H9 (cell line): ENCODE results near the gene FMN1. TPM values are rescaled to one million over a fixed set of nuclear protein-coding genes. Genes with fewer than 3 reads are reported as not detected.

Source experiments
- DNase-seq: peaks from one replicate; pipeline ENCODE4 v3.0.0-alpha.2; 2017
- H2AFZ ChIP-seq: one replicate; pipeline ENCODE4 v1.6.1; 2013; ENCODE audit warnings: mild to moderate bottlenecking, low read length, control low read depth, moderate library complexity
- H2AK5ac ChIP-seq: 2 replicates; pipeline ENCODE4 v1.6.1; 2013; ENCODE audit warnings: low read length, control low read depth, mixed read lengths; ENCODE audit not compliant: insufficient read length
- H2BK120ac ChIP-seq: one replicate; pipeline ENCODE4 v1.6.1; 2013; ENCODE audit warnings: low read depth, mild to moderate bottlenecking, low read length, control low read depth, inconsistent platforms; ENCODE audit not compliant: poor library complexity, severe bottlenecking
- H2BK12ac ChIP-seq: 2 replicates; pipeline ENCODE4 v1.6.1; 2013; ENCODE audit warnings: low read length, control low read depth, mixed read lengths, low read depth; ENCODE audit not compliant: insufficient read length
- H2BK15ac ChIP-seq: 2 replicates; pipeline ENCODE4 v1.6.1; 2013; ENCODE audit warnings: low read depth, low read length, control low read depth
- H2BK20ac ChIP-seq: one replicate; pipeline ENCODE4 v1.6.1; 2013; ENCODE audit warnings: low read depth, mild to moderate bottlenecking, low read length, control low read depth, inconsistent platforms; ENCODE audit not compliant: poor library complexity, severe bottlenecking
- H2BK5ac ChIP-seq: 2 replicates; pipeline ENCODE4 v1.6.1; 2013; ENCODE audit warnings: low read length, control low read depth, mixed read lengths; ENCODE audit not compliant: insufficient read length
- H3K14ac ChIP-seq: 2 replicates; pipeline ENCODE4 v1.6.1; 2013; ENCODE audit warnings: low read length, control low read depth; ENCODE audit not compliant: insufficient read depth
- H3K18ac ChIP-seq: 2 replicates; pipeline ENCODE4 v1.6.1; 2013; ENCODE audit warnings: low read depth, mild to moderate bottlenecking, mixed read lengths, low read length, control low read depth; ENCODE audit not compliant: insufficient read length
- H3K23ac ChIP-seq: 2 replicates; pipeline ENCODE4 v1.6.1; 2013; ENCODE audit warnings: low read length, control low read depth, mixed read lengths, low read depth; ENCODE audit not compliant: insufficient read length
- H3K23me2 ChIP-seq: 2 replicates; pipeline ENCODE4 v1.6.1; 2013; ENCODE audit warnings: low read depth, mild to moderate bottlenecking, mixed read lengths, low read length, control low read depth; ENCODE audit not compliant: insufficient read length, poor library complexity, severe bottlenecking
- H3K27ac ChIP-seq: 2 replicates; pipeline ENCODE4 v1.5.1; 2013; ENCODE audit warnings: low read length, control low read depth, mixed read lengths, low read depth; ENCODE audit not compliant: insufficient read length
- H3K27me3 ChIP-seq: 2 replicates; pipeline ENCODE4 v1.6.1; 2013; ENCODE audit warnings: low read length, control low read depth, inconsistent platforms; ENCODE audit not compliant: insufficient read depth
- H3K4ac ChIP-seq: 2 replicates; pipeline ENCODE4 v1.6.1; 2013; ENCODE audit warnings: low read depth, mild to moderate bottlenecking, control low read depth, inconsistent platforms, low read length, moderate library complexity
- H3K4me1 ChIP-seq: 2 replicates; pipeline ENCODE4 v1.6.1; 2013; ENCODE audit warnings: low read length, control low read depth, inconsistent platforms; ENCODE audit not compliant: insufficient read depth
- H3K4me2 ChIP-seq: 2 replicates; pipeline ENCODE4 v1.6.1; 2013; ENCODE audit warnings: low read length, control low read depth, mixed read lengths; ENCODE audit not compliant: insufficient read length, insufficient read depth
- H3K56ac ChIP-seq: 2 replicates; pipeline ENCODE4 v1.6.1; 2013; ENCODE audit warnings: low read depth, mild to moderate bottlenecking, mixed read lengths, low read length, control low read depth; ENCODE audit not compliant: insufficient read length
- H3K79me1 ChIP-seq: 2 replicates; pipeline ENCODE4 v1.6.1; 2013; ENCODE audit warnings: low read depth, mild to moderate bottlenecking, moderate library complexity, low read length, control low read depth, inconsistent platforms; ENCODE audit not compliant: insufficient read depth, poor library complexity, severe bottlenecking
- H3K79me2 ChIP-seq: 2 replicates; pipeline ENCODE4 v1.6.1; 2013; ENCODE audit warnings: low read length, control low read depth, inconsistent platforms; ENCODE audit not compliant: insufficient read depth
- H3K9ac ChIP-seq: 2 replicates; pipeline ENCODE4 v1.6.1; 2013; ENCODE audit warnings: low read length, control low read depth, mixed read lengths; ENCODE audit not compliant: insufficient read length; ENCODE audit errors: extremely low read depth
- H3K9me3 ChIP-seq: one replicate; pipeline ENCODE4 v1.6.1; 2013; ENCODE audit warnings: low read depth, low read length, inconsistent platforms; ENCODE audit not compliant: control insufficient read depth
- H3T11ph ChIP-seq: one replicate; pipeline ENCODE4 v1.6.1; 2013; ENCODE audit warnings: mild to moderate bottlenecking, low read length, control low read depth, inconsistent platforms
- H4K20me1 ChIP-seq: one replicate; pipeline ENCODE4 v1.6.1; 2013; ENCODE audit not compliant: control insufficient read depth, insufficient read length, insufficient read depth
- H4K5ac ChIP-seq: 2 replicates; pipeline ENCODE4 v1.6.1; 2013; ENCODE audit warnings: low read depth, mild to moderate bottlenecking, mixed read lengths, low read length, control low read depth; ENCODE audit not compliant: insufficient read length
- H4K8ac ChIP-seq: replicated peaks from 2 replicates; pipeline ENCODE4 v1.6.1; 2013; ENCODE audit warnings: low read length, control low read depth, mixed read lengths, low read depth; ENCODE audit not compliant: insufficient read length
- H4K91ac ChIP-seq: 2 replicates; pipeline ENCODE4 v1.6.1; 2013; ENCODE audit warnings: low read depth, mild to moderate bottlenecking, moderate library complexity, mixed read lengths, low read length, control low read depth; ENCODE audit not compliant: insufficient read length
- H3K27ac Mint-ChIP-seq, 3 experiments: 2 replicates in 2 of 3; 3 replicates in 1 of 3; pipeline ENCODE4 v1.8.0; 2020 to 2021; ENCODE audit warnings: mixed read lengths in 3 of 3, mild to moderate bottlenecking in 1 of 3, moderate library complexity in 1 of 3
- H3K27me3 Mint-ChIP-seq: 2 replicates; pipeline ENCODE4 v1.8.0; 2021; ENCODE audit warnings: low read depth, mild to moderate bottlenecking, moderate library complexity, mixed read lengths
- H3K36me3 Mint-ChIP-seq, 3 experiments: 2 replicates in 2 of 3; 3 replicates in 1 of 3; pipeline ENCODE4 v1.8.0; 2020 to 2021; ENCODE audit warnings: low read depth in 3 of 3, mixed read lengths in 3 of 3; ENCODE audit not compliant: insufficient read depth in 1 of 3
- H3K4me1 Mint-ChIP-seq, 2 experiments: 2 replicates each; pipeline ENCODE4 v1.8.0; 2020; ENCODE audit warnings: mixed read lengths in 2 of 2
- H3K4me3 Mint-ChIP-seq, 2 experiments: 2 replicates in 1 of 2; 3 replicates in 1 of 2; pipeline ENCODE4 v1.8.0; 2020 to 2021; ENCODE audit warnings: mild to moderate bottlenecking in 2 of 2, mixed read lengths in 2 of 2, moderate library complexity in 1 of 2
- H3K9me3 Mint-ChIP-seq, 2 experiments: 2 replicates in 1 of 2; 3 replicates in 1 of 2; pipeline ENCODE4 v1.8.0; 2020; ENCODE audit warnings: mild to moderate bottlenecking in 2 of 2, mixed read lengths in 2 of 2, moderate library complexity in 1 of 2
- WGBS: extraction: QIAGEN DNeasy Blood & Tissue Kit; methylation state at CpG from one replicate; pipeline ENCODE4 v1.1.7; 2013; ENCODE audit warnings: missing lambda C conversion rate, low lambda C conversion rate, mixed read lengths; ENCODE audit not compliant: insufficient read length; ENCODE audit errors: extremely low coverage; 5-methylcytosine and 5-hydroxymethylcytosine counted together
- total RNA-seq: library from RNA; stranded (reverse); gene quantifications from 2 replicates; pipeline ENCODE4 v1.2.1, GENCODE V29; 2021
- TF ChIP-seq, protein P1 (sequence below): fragments of 200-600 bp; sonication (generic); conservative IDR thresholded peaks from 3 replicates; pipeline ENCODE4 v1.8.0; 2021; ENCODE audit warnings: antibody characterized with exemption, mild to moderate bottlenecking

The FMN1 gene
- total RNA-seq, 1 experiment from 2014 or later, result 1.9 TPM

DNA sequence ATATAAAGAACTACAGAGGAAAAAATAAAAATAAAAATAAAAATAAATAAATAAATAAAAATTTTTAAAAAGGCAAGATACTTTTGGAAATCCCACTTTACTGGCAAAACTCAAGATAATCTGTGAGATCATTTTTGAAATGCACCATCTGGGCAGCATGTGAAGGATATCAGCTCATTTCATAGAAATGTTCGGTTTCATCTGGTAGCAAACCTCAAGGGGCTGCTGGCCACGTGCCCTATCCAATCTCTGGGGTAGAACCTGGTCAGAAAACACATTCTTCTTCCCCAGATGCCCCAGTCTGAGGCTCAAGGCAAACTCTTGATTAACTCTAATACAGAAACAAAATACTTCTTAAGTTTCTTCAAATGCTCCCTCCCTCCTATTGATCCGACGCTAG is 166.0 kb downstream of the FMN1 start:
- no peaks in the 10 kb centered on the region for H3K27me3 ChIP-seq
- H2BK15ac ChIP-seq, result no peak overlapping the region
- Mint-ChIP-seq H3K27me3 (no peaks in the 10 kb centered on the region), H3K36me3 (no peaks in the 10 kb centered on the region), H3K4me3 (no peak overlapping the region), H3K9me3 (no peaks in the 10 kb centered on the region), H3K27ac (no peak overlapping the region), H3K4me1 (no peaks in the 10 kb centered on the region)
- no peak overlapping the region for H3K27ac ChIP-seq
- no peak overlapping the region for H3K14ac ChIP-seq
- no peak overlapping the region for H2AK5ac ChIP-seq
- no peaks in the 10 kb centered on the region for H3K79me2 ChIP-seq
- H2BK5ac ChIP-seq, result no peak overlapping the region
- no peak overlapping the region for H3T11ph ChIP-seq
- WGBS, result no CpG with 5 or more reads among the region's 4 CpGs
- no peak overlapping the region for H3K4me2 ChIP-seq
- DNase-seq, result no peak
- no peak overlapping the region for H3K23ac ChIP-seq
- H2AFZ ChIP-seq, result no peak overlapping the region
- no peak overlapping the region for H2BK20ac ChIP-seq
- no peak overlapping the region for H4K91ac ChIP-seq
- H2BK12ac ChIP-seq, result no peak overlapping the region
- H3K9ac ChIP-seq, result no peak overlapping the region
- H2BK120ac ChIP-seq, result no peak overlapping the region
- H3K56ac ChIP-seq, result no peak overlapping the region
- TF ChIP-seq, protein P1, sequence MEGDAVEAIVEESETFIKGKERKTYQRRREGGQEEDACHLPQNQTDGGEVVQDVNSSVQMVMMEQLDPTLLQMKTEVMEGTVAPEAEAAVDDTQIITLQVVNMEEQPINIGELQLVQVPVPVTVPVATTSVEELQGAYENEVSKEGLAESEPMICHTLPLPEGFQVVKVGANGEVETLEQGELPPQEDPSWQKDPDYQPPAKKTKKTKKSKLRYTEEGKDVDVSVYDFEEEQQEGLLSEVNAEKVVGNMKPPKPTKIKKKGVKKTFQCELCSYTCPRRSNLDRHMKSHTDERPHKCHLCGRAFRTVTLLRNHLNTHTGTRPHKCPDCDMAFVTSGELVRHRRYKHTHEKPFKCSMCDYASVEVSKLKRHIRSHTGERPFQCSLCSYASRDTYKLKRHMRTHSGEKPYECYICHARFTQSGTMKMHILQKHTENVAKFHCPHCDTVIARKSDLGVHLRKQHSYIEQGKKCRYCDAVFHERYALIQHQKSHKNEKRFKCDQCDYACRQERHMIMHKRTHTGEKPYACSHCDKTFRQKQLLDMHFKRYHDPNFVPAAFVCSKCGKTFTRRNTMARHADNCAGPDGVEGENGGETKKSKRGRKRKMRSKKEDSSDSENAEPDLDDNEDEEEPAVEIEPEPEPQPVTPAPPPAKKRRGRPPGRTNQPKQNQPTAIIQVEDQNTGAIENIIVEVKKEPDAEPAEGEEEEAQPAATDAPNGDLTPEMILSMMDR, result no peak
- H4K5ac ChIP-seq, result no peak overlapping the region
- H3K79me1 ChIP-seq, result no peaks in the 10 kb centered on the region
- H3K9me3 ChIP-seq, result no peaks in the 10 kb centered on the region
- no peaks in the 10 kb centered on the region for H3K4me1 ChIP-seq
- no peak overlapping the region for H4K8ac ChIP-seq
- no peaks in the 10 kb centered on the region for H3K23me2 ChIP-seq
- H4K20me1 ChIP-seq, result no peaks in the 10 kb centered on the region
- H3K18ac ChIP-seq, result no peak overlapping the region
- no peak overlapping the region for H3K4ac ChIP-seq
